Astrocyte of the spinal cord (primary cell): Measurements from ENCODE around the gene USHBP1.
A peak's percentile ranks its signal among the peaks of the same experiment; 100 is the strongest.
"Not testable (repeated sequence)": the region's sequence is repeated elsewhere in the genome, so short reads cannot be mapped to it uniquely, and the experiment has no call there.

ENCODE experiments used
- DNase-seq: peaks from one replicate; pipeline ENCODE4 v3.0.0; 2011; ENCODE audit warnings: low read depth, low spot score
- H3K4me3 ChIP-seq: 2 replicates; pipeline ENCODE4 v1.5.1; 2011; ENCODE audit warnings: low read depth, mild to moderate bottlenecking, low read length, moderate library complexity
- CTCF ChIP-seq: IDR thresholded peaks from 2 replicates; pipeline ENCODE4 v1.5.1; 2012; ENCODE audit warnings: low read depth, mild to moderate bottlenecking, low read length, inconsistent platforms
- in situ Hi-C: cut with HindIII; loops from 2 replicates; pipeline ENCODE4 v1.10.0; 2017; ENCODE audit warnings: low sequenced_read_pairs

USHBP1 gene

GRCh38 chr19:17303940-17304267 is 39.4 kb upstream of the USHBP1 start:
- in situ Hi-C loops, result no loop called here
- no peak for TF ChIP-seq CTCF
- no peak for DNase-seq
- no peak overlapping the region for H3K4me3 ChIP-seq

- H3K4me3 ChIP-seq, result peak within 1 kb of the TSS; percentile 69
- peak; percentile 37 for TF ChIP-seq CTCF
- in situ Hi-C loops, result no loop called here
- DNase-seq, result peak; percentile 95
These were observed 38.8 kb upstream of the USHBP1 start, which contains the start of gene ABHD8 for GRCh38 chr19:17303167-17303939. Gene ABHD8, minus strand, starts transcription at chr19:17303425. Its CDS starts 1,809 bp downstream, at chr19:17301616.

- in situ Hi-C loops, result no loop called here
- TF ChIP-seq CTCF, result no peak
- peak overlapping the region; percentile 69 for H3K4me3 ChIP-seq
- DNase-seq, result no peak
These were observed 38.0 kb upstream of the USHBP1 start for GRCh38 chr19:17302391-17303166.

- no peak for TF ChIP-seq CTCF
- in situ Hi-C loops, result no loop called here
- H3K4me3 ChIP-seq, result no peak overlapping the region
- no peak for DNase-seq
These were observed 36.6 kb upstream of the USHBP1 start for GRCh38 chr19:17300992-17301619.

- in situ Hi-C loops, result no loop called here
- DNase-seq, result no peak
- H3K4me3 ChIP-seq, result no peak overlapping the region
- no peak for TF ChIP-seq CTCF
These were observed 32.4 kb upstream of the USHBP1 start for GRCh38 chr19:17296976-17297375.

- H3K4me3 ChIP-seq, result no peak overlapping the region
- DNase-seq, result peak; percentile 24
- no peak for TF ChIP-seq CTCF
- in situ Hi-C loops, result no loop called here
These were observed 31.7 kb upstream of the USHBP1 start for GRCh38 chr19:17296273-17296672.

- H3K4me3 ChIP-seq, result not testable (repeated sequence)
These were observed 31.0 kb upstream of the USHBP1 start for GRCh38 chr19:17295551-17295950.

More at GRCh38 chr19:17295551-17295950, 31.0 kb upstream of the USHBP1 start:
- in situ Hi-C loops, DNase-seq: not testable (repeated sequence)
